GM12874 (cell line): ENCODE results near the gene TPD52L2.

Experiments used
- CTCF ChIP-seq: IDR thresholded peaks from 2 replicates; pipeline ENCODE4 v1.5.1; 2011; ENCODE audit warnings: low read depth, mild to moderate bottlenecking, control low read depth, low read length, moderate library complexity; ENCODE audit not compliant: insufficient read depth

Gene TPD52L2

GRCh38 chr20:63864978-63865640 is at the start of gene TPD52L2:
TPD52L2 (plus strand) TSS chr20:63865270; CDS start chr20:63865366, 96 bp downstream.
- no peak for TF ChIP-seq CTCF

DNA sequence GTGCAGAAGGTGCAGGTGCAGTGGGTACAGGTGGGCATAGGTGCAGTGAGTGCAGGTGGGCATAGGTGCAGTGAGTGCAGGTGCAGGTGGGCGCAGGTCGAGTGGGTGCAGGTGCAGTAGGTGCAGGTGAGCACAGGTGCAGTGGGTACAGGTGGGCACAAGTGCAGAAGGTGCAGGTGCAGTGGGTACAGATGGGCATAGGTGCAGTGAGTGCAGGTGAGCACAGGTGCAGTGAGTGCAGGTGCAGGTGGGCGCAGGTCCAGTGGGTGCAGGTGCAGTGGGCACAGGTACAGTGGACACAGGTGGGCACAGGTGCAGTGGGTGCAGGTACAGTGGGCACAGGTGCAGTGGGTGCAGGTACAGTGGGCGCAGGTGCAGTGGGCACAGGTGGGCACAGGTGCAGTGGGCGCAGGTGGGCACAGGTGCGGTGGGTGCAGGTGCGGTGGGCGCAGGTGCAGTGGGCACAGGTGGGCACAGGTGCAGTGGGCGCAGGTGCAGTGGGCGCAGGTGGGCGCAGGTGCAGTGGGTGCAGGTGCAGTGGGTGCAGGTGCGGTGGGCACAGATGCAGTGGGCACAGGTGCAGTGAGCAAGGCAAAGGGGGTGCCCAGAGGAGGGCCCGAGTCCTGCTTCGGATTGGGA is 49.3 kb upstream of the TPD52L2 start:
- TF ChIP-seq CTCF, result no peak

- 0 out of 2 replicates have a peak, but pooled peaks have one; percentile 11 for TF ChIP-seq CTCF
Measured at GRCh38 chr20:63819224-63819921, 45.7 kb upstream of the TPD52L2 start.

DNA sequence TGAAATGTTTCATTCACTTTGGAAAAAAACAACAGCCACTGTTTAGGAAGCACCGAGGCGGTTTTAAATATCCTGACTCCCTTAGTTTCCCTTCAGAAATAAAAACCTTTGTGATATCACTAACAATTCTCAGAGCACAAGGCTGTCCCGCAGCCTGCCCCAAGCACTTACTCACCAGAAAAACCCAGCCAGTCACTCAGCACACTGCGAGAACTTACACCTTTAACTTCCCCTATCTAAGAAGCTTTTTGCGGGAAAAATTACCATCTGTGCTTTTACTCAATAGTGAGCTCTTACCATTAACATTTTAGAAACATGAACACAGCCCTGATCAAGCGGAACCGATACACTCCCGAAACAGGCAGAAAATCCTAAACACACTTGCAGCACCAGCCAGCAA is 43.3 kb upstream of the TPD52L2 start:
- TF ChIP-seq CTCF, result no peak

GRCh38 chr20:63822276-63822696 is 42.8 kb upstream of the TPD52L2 start:
- no peak for TF ChIP-seq CTCF

DNA sequence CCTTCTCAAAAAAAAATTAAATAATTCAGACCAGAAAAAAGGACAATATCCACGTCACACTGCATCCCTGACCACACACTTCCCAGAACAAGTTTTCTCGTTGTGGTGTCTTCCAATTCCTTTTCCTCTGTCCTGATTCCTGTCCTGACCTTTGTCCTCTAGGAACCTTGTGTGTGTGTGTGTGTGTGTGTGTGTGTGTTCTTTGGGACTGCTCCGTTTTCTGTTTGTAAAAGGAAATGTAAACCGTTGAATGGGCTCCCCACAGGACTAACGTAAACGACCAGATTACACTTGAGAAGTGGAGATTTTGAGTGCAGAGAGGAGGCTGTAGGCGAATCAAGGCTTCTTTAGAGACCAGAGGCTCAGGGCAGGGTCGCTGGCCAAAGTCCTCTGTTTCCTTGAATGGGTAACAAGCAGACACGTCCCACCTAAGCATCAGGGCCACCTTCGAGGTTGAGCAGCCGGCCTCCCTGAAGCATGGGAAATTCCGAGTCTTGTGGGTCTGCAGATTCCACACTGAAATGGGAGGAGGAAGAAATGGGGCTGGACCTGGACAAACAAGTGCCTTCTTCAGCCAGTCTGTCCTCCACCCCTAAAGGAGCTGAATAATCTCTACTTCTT is 41.3 kb upstream of the TPD52L2 start:
- TF ChIP-seq CTCF, result no peak
